Amniotic stem cell (primary cell): Measurements from ENCODE around the gene AKR1A1.
"Not testable (repeated sequence)": the region's sequence is repeated elsewhere in the genome, so short reads cannot be mapped to it uniquely, and the experiment has no call there.

Source experiments
- DNase-seq: peaks from one replicate; lab custom pipeline; 2025; lab: John Stamatoyannopoulos, UW

Gene AKR1A1

GRCh38 chr1:45523516-45523915 is 27.1 kb upstream of the AKR1A1 start:
- DNase-seq = not testable (repeated sequence)

GRCh38 chr1:45523975-45524374 is 26.7 kb upstream of the AKR1A1 start:
- not testable (repeated sequence) for DNase-seq

- DNase-seq = no peak
Measured at GRCh38 chr1:45526135-45526644, 24.4 kb upstream of the AKR1A1 start.

GRCh38 chr1:45530632-45531135 is 19.9 kb upstream of the AKR1A1 start:
- no peak for DNase-seq

GRCh38 chr1:45531873-45532272 is 18.8 kb upstream of the AKR1A1 start:
- no peak for DNase-seq

GRCh38 chr1:45535988-45536766 is 14.4 kb upstream of the AKR1A1 start:
- no peak for DNase-seq

GRCh38 chr1:45536886-45537285 is 13.7 kb upstream of the AKR1A1 start:
- no peak for DNase-seq

- no peak for DNase-seq
Measured at GRCh38 chr1:45541193-45541592, 9.4 kb upstream of the AKR1A1 start.

GRCh38 chr1:45542591-45542990 is 8.0 kb upstream of the AKR1A1 start:
- DNase-seq = no peak

GRCh38 chr1:45543581-45544417 is 6.8 kb upstream of the AKR1A1 start:
- no peak for DNase-seq

- DNase-seq = no peak
Measured at GRCh38 chr1:45544530-45544929, 6.1 kb upstream of the AKR1A1 start.

GRCh38 chr1:45545019-45545493 is 5.6 kb upstream of the AKR1A1 start:
- no peak for DNase-seq

GRCh38 chr1:45545553-45546310 is 4.9 kb upstream of the AKR1A1 start:
- no peak for DNase-seq

GRCh38 chr1:45551684-45552083 is 1.1 kb downstream of the AKR1A1 start:
- no peak for DNase-seq

GRCh38 chr1:45552331-45552730 is 1.7 kb downstream of the AKR1A1 start:
- no peak for DNase-seq

GRCh38 chr1:45554198-45554597 is 3.6 kb downstream of the AKR1A1 start:
- no peak for DNase-seq

GRCh38 chr1:45557422-45557944 is 6.9 kb downstream of the AKR1A1 start:
- DNase-seq = no peak

- no peak for DNase-seq
Measured at GRCh38 chr1:45563843-45564242, 13.2 kb downstream of the AKR1A1 start.

GRCh38 chr1:45566722-45567121 is 16.1 kb downstream of the AKR1A1 start:
- no peak for DNase-seq

GRCh38 chr1:45567911-45568310 is 17.3 kb downstream of the AKR1A1 start:
- no peak for DNase-seq

GRCh38 chr1:45568421-45568820 is 17.8 kb downstream of the AKR1A1 start:
- DNase-seq = no peak

GRCh38 chr1:45569571-45569961 is 18.9 kb downstream of the AKR1A1 start:
- DNase-seq = no peak
